Bronchial epithelial cell (primary cell): ENCODE data around the gene FAM117B. TPM values are rescaled to one million over a fixed set of nuclear protein-coding genes. Genes with fewer than 3 reads are reported as not detected.
A peak's percentile ranks its signal among the peaks of the same experiment; 100 is the strongest.
"Not testable (repeated sequence)": the region's sequence is repeated elsewhere in the genome, so short reads cannot be mapped to it uniquely, and the experiment has no call there.

Experiments
- DNase-seq: peaks from one replicate; pipeline ENCODE4 v3.0.0-alpha.2; 2010; ENCODE audit warnings: low read depth
- FAIRE-seq: peaks from 2 replicates; lab custom pipeline; 2011; peaks lifted over from hg19 to GRCh38; lab: Jason Lieb, UNC
- H3K27me3 ChIP-seq: 2 replicates; pipeline ENCODE4 v1.5.1; 2011; ENCODE audit warnings: low read length; ENCODE audit not compliant: control insufficient read depth, insufficient read depth
- H3K36me3 ChIP-seq: 2 replicates; pipeline ENCODE4 v1.5.1; 2011; ENCODE audit warnings: low read length; ENCODE audit not compliant: control insufficient read depth, insufficient read depth
- H3K4me3 ChIP-seq: 2 replicates; pipeline ENCODE4 v1.5.1; 2011; ENCODE audit warnings: mild to moderate bottlenecking, low read depth, low read length, control low read depth
- CTCF ChIP-seq: IDR thresholded peaks from 2 replicates; pipeline ENCODE4 v1.5.1; 2011; ENCODE audit warnings: mild to moderate bottlenecking, moderate library complexity, low read length, control low read depth, inconsistent platforms; ENCODE audit not compliant: insufficient read depth, severe bottlenecking
- total RNA-seq: library from RNA; depleted of rRNA; stranded (reverse); fragments of >200 nt; gene quantifications from 2 replicates; pipeline ENCODE4 v1.2.1, GENCODE V29; 2014

The FAM117B gene
- total RNA-seq, 1 donor from 2014 or later = 2.6 TPM

GRCh38 chr2:202657876-202658275, 23.1 kb downstream of the FAM117B start:
- TF ChIP-seq CTCF = no peak
- DNase-seq = no peak
- no peak for FAIRE-seq
- Histone ChIP-seq H3K4me3 (no peak overlapping the region), H3K36me3 (no peaks in the 10 kb centered on the region), H3K27me3 (no peaks in the 10 kb centered on the region)

GRCh38 chr2:202660796-202661195, 26.0 kb downstream of the FAM117B start:
- Histone ChIP-seq H3K4me3 (no peak overlapping the region), H3K27me3 (no peaks in the 10 kb centered on the region), H3K36me3 (no peaks in the 10 kb centered on the region)
- no peak for TF ChIP-seq CTCF
- FAIRE-seq (no peak), DNase-seq (no peak)

- TF ChIP-seq CTCF = no peak
- FAIRE-seq (no peak), DNase-seq (no peak)
- H3K36me3 ChIP-seq = no peaks in the 10 kb centered on the region
- no peaks in the 10 kb centered on the region for H3K27me3 ChIP-seq
- no peak overlapping the region for H3K4me3 ChIP-seq
Measured at GRCh38 chr2:202669841-202670240, 35.1 kb downstream of the FAM117B start.

GRCh38 chr2:202671317-202672035, 36.7 kb downstream of the FAM117B start:
- Histone ChIP-seq H3K4me3 (no peak overlapping the region), H3K36me3 (no peaks in the 10 kb centered on the region), H3K27me3 (no peaks in the 10 kb centered on the region)
- FAIRE-seq (no peak), DNase-seq (peak; percentile 27)
- TF ChIP-seq CTCF = no peak

GRCh38 chr2:202675097-202675496, 40.3 kb downstream of the FAM117B start:
- FAIRE-seq, H3K4me3 ChIP-seq, DNase-seq, H3K27me3 ChIP-seq, H3K36me3 ChIP-seq: not testable (repeated sequence)

- Histone ChIP-seq H3K4me3 (no peak overlapping the region), H3K27me3 (no peaks in the 10 kb centered on the region), H3K36me3 (no peaks in the 10 kb centered on the region)
- no peak for DNase-seq
- TF ChIP-seq CTCF = no peak
- no peak for FAIRE-seq
Measured at GRCh38 chr2:202679980-202680379, 45.2 kb downstream of the FAM117B start.
